Measurements from ENCODE around the gene HSPB6. TPM values are rescaled to one million over a fixed set of nuclear protein-coding genes. Genes with fewer than 3 reads are reported as not detected.

HSPB6 gene
- total and polyA plus RNA-seq, 4 donors = 2.7 to 17.7 (median 5.6) TPM

GRCh38 chr19:35722897-35723296 lies 33.9 kb downstream of the HSPB6 start:
- Histone ChIP-seq H3K27ac (ENCODE audit: low read depth in 1 of 2, low read length in 2 of 2) (no peak overlapping the region), H3K9me3 (ENCODE audit: control insufficient read depth in 4 of 4, low read length in 3 of 4) (no peaks in the 10 kb centered on the region), H3K9ac (ENCODE audit: low read depth in 1 of 2, low read length in 2 of 2) (no peak overlapping the region), H3K4me3 (ENCODE audit: low read depth in 1 of 3, low read length in 3 of 3) (no peak overlapping the region), H3K4me1 (ENCODE audit: control insufficient read depth in 4 of 4, insufficient read depth in 4 of 4, low read length in 3 of 4) (peaks cover 7 to 20% (median 17%) of the 10 kb centered on the region in 4 donors), H3K27me3 (ENCODE audit: control insufficient read depth in 4 of 4, insufficient read depth in 4 of 4, low read length in 3 of 4) (no peaks in the 10 kb centered on the region), H3K36me3 (ENCODE audit: control insufficient read depth in 4 of 4, insufficient read depth in 3 of 4, low read depth in 1 of 4, low read length in 3 of 4) (peaks cover 49 to 67% (median 55%) of the 10 kb centered on the region in 4 donors)
- 96% methylated on average over 16 of the region's 16 CpGs for WGBS
- no peak for DNase-seq (ENCODE audit: low spot score)
- TF ChIP-seq REST (IDR thresholded peaks at IDR 0.05) = no peak
- no peak for TF ChIP-seq TAF1 (conservative IDR thresholded peaks at IDR 0.05)
- TF ChIP-seq HNF4G (IDR thresholded peaks at IDR 0.05) = no peak
- TF ChIP-seq CTCF (IDR thresholded peaks at IDR 0.05; ENCODE audit: low read depth, low read length, missing input control) = no peak
- no peak for TF ChIP-seq HNF4A (conservative IDR thresholded peaks at IDR 0.05)
- TF ChIP-seq ZBTB33 (IDR thresholded peaks at IDR 0.05) = no peak
- no peak for TF ChIP-seq EGR1 (IDR thresholded peaks at IDR 0.05; ENCODE audit: low read depth in 2 of 2)
- no peak for TF ChIP-seq GABPA (IDR thresholded peaks at IDR 0.05 in 1 of 2, conservative IDR thresholded peaks at IDR 0.05 in 1 of 2)
- no peak for TF ChIP-seq RAD21 (IDR thresholded peaks at IDR 0.05)
- TF ChIP-seq NR2F2 (IDR thresholded peaks at IDR 0.05) = no peak
- TF ChIP-seq JUND (IDR thresholded peaks at IDR 0.05) = no peak
- no peak for TF ChIP-seq FOXA1 (IDR thresholded peaks at IDR 0.05)
- TF ChIP-seq SP1 (IDR thresholded peaks at IDR 0.05) = no peak
- TF ChIP-seq, protein P1, sequence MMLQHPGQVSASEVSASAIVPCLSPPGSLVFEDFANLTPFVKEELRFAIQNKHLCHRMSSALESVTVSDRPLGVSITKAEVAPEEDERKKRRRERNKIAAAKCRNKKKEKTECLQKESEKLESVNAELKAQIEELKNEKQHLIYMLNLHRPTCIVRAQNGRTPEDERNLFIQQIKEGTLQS (IDR thresholded peaks at IDR 0.05) = no peak
- no peak for TF ChIP-seq FOXA2 (IDR thresholded peaks at IDR 0.05)

DNA sequence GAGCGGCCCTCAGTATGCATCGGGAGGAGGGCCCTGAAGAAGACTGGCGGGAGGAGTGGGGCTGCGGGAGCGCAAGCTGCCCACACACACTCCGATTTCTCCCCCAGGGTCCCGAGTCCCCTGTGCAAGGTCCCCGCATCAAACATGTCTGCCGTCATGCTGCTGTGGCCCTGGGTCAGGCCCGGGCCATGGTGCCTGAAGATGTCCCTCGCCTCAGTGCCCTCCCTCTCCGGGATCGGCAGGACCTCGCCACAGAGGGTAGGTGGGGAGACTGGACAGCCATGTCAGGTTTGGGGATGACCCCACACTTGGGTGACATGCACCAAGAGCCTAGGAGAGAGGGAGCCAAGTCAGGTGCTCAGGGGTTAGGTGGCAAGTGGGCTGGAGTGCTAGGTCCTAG lies 34.4 kb downstream of the HSPB6 start:
- H3K27me3 ChIP-seq (ENCODE audit: control insufficient read depth in 4 of 4, insufficient read depth in 4 of 4, low read length in 3 of 4) = no peaks in the 10 kb centered on the region
- H3K9ac ChIP-seq (ENCODE audit: low read depth in 1 of 2, low read length in 2 of 2) = no peak overlapping the region
- no peak for DNase-seq (ENCODE audit: low spot score)
- H3K4me3 ChIP-seq (ENCODE audit: low read depth in 1 of 3, low read length in 3 of 3) = no peak overlapping the region
- H3K9me3 ChIP-seq (ENCODE audit: control insufficient read depth in 4 of 4, low read length in 3 of 4) = no peaks in the 10 kb centered on the region
- peaks cover 45 to 63% (median 51%) of the 10 kb centered on the region in 4 donors for H3K36me3 ChIP-seq (ENCODE audit: control insufficient read depth in 4 of 4, insufficient read depth in 3 of 4, low read depth in 1 of 4, low read length in 3 of 4)
- H3K27ac ChIP-seq (ENCODE audit: low read depth in 1 of 2, low read length in 2 of 2) = no peak overlapping the region
- H3K4me1 ChIP-seq (ENCODE audit: control insufficient read depth in 4 of 4, insufficient read depth in 4 of 4, low read length in 3 of 4) = peaks cover 7 to 20% (median 17%) of the 10 kb centered on the region in 4 donors
- 98% methylated on average over 14 of the region's 14 CpGs for WGBS
- TF ChIP-seq TAF1 (conservative IDR thresholded peaks at IDR 0.05) = no peak
- TF ChIP-seq EGR1 (IDR thresholded peaks at IDR 0.05; ENCODE audit: low read depth in 2 of 2) = no peak
- TF ChIP-seq GABPA (IDR thresholded peaks at IDR 0.05 in 1 of 2, conservative IDR thresholded peaks at IDR 0.05 in 1 of 2) = no peak
- TF ChIP-seq HNF4A (conservative IDR thresholded peaks at IDR 0.05) = no peak
- TF ChIP-seq FOXA2 (IDR thresholded peaks at IDR 0.05) = no peak
- TF ChIP-seq JUND (IDR thresholded peaks at IDR 0.05) = no peak
- TF ChIP-seq NR2F2 (IDR thresholded peaks at IDR 0.05) = no peak
